Right atrium auricular region (tissue), 2 donors: ENCODE data around the gene PPM1H. TPM values are rescaled to one million over a fixed set of nuclear protein-coding genes. Genes with fewer than 3 reads are reported as not detected.

ENCODE experiments used
- DNase-seq: peaks from one replicate; pipeline ENCODE4 v3.0.0-alpha.2; 2019; ENCODE audit warnings: low spot score
- H3K27ac ChIP-seq, 2 donors: fragments of 200-600 bp; sonication (generic); 1 replicate in 1 of 2; 2 replicates in 1 of 2; pipeline ENCODE4 v1.5.1; 2016 to 2019
- H3K27me3 ChIP-seq, 2 donors: fragments of 200-600 bp; sonication (generic); one replicate each; pipeline versions ENCODE4 v1.5.1 to v1.6.0; 2017 to 2019
- H3K36me3 ChIP-seq: fragments of 200-600 bp; sonication (generic); one replicate; pipeline ENCODE4 v1.5.1; 2016
- H3K4me1 ChIP-seq, 2 donors: fragments of 200-600 bp; sonication (generic); one replicate each; pipeline versions ENCODE4 v1.5.1 to v1.6.0; 2017 to 2019
- H3K4me3 ChIP-seq, 2 donors: fragments of 200-600 bp; sonication (generic); 1 replicate in 1 of 2; 2 replicates in 1 of 2; pipeline ENCODE4 v1.5.1; 2017 to 2019; ENCODE audit warnings: mild to moderate bottlenecking in 1 of 2, moderate library complexity in 1 of 2
- H3K9me3 ChIP-seq, 2 donors: fragments of 200-600 bp; sonication (generic); one replicate each; pipeline ENCODE4 v1.5.1; 2019
- total RNA-seq, 2 donors: library from RNA; depleted of rRNA; stranded (reverse); fragments of >200 nt; gene quantifications; one replicate each; pipeline ENCODE4 v1.1.0, GENCODE V29; 2016
- TF ChIP-seq, protein P1 (sequence below), 2 donors: fragments of 200-600 bp; sonication (generic); IDR thresholded peaks; one replicate each; pipeline ENCODE4 v1.5.1; 2019; ENCODE audit warnings: antibody characterized with exemption in 2 of 2

Gene PPM1H
- total RNA-seq, 2 donors from 2014 or later: 3.1 to 5.0 TPM

DNA sequence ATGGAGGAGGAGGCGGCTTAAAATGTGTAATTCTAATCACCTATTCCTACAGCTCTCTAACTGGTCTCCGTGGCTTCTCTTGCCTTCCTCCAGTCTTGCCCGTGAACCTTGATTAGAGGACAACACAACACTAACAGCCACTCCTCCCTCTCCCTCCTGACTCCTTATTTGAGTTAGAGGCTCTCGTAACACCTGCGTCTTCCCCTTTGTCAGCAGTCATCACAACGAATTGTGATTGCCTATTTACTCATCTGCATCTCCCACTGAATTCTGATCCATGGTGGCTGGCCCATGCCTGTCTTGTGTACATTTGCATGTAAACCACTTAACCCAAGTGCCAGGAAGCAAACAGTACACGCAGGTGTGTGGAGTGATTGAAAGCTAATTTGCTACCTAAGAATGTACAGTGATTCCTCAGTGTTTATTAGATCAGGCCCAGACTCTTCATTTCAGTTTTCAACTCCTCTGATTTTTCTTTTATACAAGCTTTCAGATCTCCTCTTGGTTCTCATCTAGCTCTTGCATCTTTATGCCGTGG is 313.8 kb downstream of the PPM1H start:
- TF ChIP-seq, protein P1, sequence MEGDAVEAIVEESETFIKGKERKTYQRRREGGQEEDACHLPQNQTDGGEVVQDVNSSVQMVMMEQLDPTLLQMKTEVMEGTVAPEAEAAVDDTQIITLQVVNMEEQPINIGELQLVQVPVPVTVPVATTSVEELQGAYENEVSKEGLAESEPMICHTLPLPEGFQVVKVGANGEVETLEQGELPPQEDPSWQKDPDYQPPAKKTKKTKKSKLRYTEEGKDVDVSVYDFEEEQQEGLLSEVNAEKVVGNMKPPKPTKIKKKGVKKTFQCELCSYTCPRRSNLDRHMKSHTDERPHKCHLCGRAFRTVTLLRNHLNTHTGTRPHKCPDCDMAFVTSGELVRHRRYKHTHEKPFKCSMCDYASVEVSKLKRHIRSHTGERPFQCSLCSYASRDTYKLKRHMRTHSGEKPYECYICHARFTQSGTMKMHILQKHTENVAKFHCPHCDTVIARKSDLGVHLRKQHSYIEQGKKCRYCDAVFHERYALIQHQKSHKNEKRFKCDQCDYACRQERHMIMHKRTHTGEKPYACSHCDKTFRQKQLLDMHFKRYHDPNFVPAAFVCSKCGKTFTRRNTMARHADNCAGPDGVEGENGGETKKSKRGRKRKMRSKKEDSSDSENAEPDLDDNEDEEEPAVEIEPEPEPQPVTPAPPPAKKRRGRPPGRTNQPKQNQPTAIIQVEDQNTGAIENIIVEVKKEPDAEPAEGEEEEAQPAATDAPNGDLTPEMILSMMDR (IDR thresholded peaks at IDR 0.05): no peak
- no peak overlapping the region for H3K4me3 ChIP-seq
- no peaks in the 10 kb centered on the region for H3K9me3 ChIP-seq
- no peak overlapping the region for H3K27ac ChIP-seq
- peaks cover 0 to 4% of the 10 kb centered on the region in 2 donors for H3K4me1 ChIP-seq
- DNase-seq: no peak
- no peaks in the 10 kb centered on the region for H3K36me3 ChIP-seq
- no peaks in the 10 kb centered on the region for H3K27me3 ChIP-seq

DNA sequence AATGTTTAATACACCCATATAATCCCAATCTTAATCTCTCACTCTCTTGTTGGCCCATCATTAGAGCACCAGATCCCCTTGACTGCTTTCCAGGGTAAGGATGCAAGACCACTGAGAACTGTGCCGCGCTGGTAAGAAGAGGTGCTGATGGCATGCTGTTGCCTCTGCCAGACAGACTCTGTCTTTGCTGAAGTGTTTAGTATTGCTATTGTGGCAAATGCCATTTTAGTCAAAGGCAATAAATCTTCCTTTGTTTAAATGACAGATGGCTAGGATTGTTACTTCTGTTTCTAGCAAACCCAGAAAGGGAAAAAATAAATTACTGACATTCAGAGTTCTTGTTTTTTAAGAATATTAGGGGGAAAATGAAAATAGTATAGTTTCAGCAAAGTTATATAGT is 316.0 kb downstream of the PPM1H start:
- DNase-seq: no peak
- H3K36me3 ChIP-seq: no peaks in the 10 kb centered on the region
- no peak overlapping the region for H3K27ac ChIP-seq
- no peaks in the 10 kb centered on the region for H3K9me3 ChIP-seq
- H3K27me3 ChIP-seq: no peaks in the 10 kb centered on the region
- no peak overlapping the region for H3K4me3 ChIP-seq
- TF ChIP-seq, protein P1 (IDR thresholded peaks at IDR 0.05): no peak
- no peaks in the 10 kb centered on the region for H3K4me1 ChIP-seq

DNA sequence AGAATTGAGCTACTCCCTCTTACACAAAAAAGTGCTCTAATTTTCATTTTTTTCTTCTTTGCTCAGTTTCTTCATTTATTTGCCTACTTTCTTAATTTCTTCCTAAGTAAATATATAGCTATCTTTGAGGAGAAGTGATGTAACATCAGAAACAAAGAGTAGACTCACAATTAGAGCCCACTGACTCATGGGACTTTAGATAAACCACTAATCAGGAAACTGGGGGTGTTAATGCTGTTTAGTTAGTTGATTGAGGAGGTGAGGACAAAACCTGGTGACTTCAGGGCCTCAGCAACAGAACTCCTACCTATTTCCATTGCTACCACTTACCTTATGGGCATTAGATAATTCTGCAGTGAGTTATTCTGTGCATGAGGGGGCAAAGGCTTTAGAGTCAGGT is 316.6 kb downstream of the PPM1H start:
- Histone ChIP-seq H3K4me3 (no peak overlapping the region), H3K9me3 (no peaks in the 10 kb centered on the region), H3K36me3 (no peaks in the 10 kb centered on the region), H3K27me3 (no peaks in the 10 kb centered on the region), H3K4me1 (no peaks in the 10 kb centered on the region), H3K27ac (no peak overlapping the region)
- DNase-seq: no peak
- TF ChIP-seq, protein P1 (IDR thresholded peaks at IDR 0.05): no peak

DNA sequence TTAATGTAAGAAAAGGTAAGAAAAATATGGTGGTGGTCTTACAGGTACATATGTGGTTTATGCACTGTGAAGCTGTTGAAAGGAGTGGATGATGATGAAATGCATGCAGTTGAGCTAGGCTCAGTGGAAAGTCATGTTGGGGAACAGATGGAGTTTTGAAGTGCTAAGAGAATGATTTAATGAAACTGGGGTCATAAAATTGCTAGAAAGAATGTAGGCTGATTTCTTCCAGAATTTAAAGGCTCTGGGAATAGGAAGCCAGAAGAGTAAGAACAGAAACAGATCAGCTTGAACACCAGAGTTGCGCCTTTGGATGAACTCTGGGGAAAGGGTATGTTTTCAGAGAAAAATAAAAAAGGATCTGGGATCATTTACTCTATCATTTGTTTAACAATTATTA is 321.9 kb downstream of the PPM1H start:
- no peak overlapping the region for H3K4me3 ChIP-seq
- no peaks in the 10 kb centered on the region for H3K9me3 ChIP-seq
- no peaks in the 10 kb centered on the region for H3K4me1 ChIP-seq
- H3K27ac ChIP-seq: no peak overlapping the region
- TF ChIP-seq, protein P1 (IDR thresholded peaks at IDR 0.05): no peak
- no peaks in the 10 kb centered on the region for H3K27me3 ChIP-seq
- H3K36me3 ChIP-seq: no peaks in the 10 kb centered on the region
- DNase-seq: no peak

DNA sequence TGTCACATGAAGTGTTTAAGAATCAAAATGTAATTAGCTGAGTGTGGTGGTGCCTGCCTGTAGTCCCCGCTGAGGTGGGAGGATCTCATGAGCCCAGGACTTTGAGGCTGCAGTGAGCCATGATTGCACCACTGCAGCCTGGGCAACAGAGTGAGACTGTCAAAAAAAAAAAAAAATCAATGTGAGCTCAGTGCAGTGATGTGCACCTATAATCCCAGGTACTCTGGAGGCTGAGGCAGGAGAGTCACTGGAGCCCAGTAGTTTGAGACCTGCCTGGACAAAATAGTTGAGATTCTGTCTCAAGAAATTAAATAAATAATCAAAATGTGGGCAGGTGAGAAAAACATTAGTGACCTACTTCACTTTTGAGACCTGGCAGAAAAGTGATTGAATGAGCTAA is 328.3 kb downstream of the PPM1H start:
- Histone ChIP-seq H3K4me3 (no peak overlapping the region), H3K36me3 (no peaks in the 10 kb centered on the region), H3K9me3 (no peaks in the 10 kb centered on the region), H3K27me3 (no peaks in the 10 kb centered on the region), H3K27ac (no peak overlapping the region), H3K4me1 (peaks cover 0 to 17% of the 10 kb centered on the region in 2 donors)
- DNase-seq: no peak
- TF ChIP-seq, protein P1 (IDR thresholded peaks at IDR 0.05): no peak

DNA sequence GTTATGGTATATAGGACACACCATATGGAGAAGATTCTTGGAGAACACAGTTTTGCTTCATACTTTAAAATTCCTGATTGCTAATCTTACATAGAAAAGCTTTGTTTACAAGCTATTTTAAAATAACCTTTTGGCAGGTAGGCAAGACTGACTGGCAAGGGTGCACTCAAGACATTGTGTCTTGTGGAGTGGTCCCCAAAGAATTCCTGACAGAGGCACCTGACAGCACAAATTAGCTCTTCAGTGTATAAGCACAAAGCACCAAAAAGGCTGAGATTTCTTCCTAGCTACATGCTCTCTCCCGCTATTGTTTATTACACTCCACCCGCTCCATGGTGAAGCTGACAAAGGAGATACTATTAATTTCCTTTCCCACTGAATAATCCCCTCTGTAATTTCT is 329.0 kb downstream of the PPM1H start:
- Histone ChIP-seq H3K4me1 (peaks cover 0 to 19% of the 10 kb centered on the region in 2 donors), H3K27me3 (no peaks in the 10 kb centered on the region), H3K27ac (no peak overlapping the region), H3K36me3 (no peaks in the 10 kb centered on the region), H3K4me3 (no peak overlapping the region), H3K9me3 (no peaks in the 10 kb centered on the region)
- TF ChIP-seq, protein P1 (IDR thresholded peaks at IDR 0.05): no peak
- DNase-seq: no peak
